SK-N-SH treated with all-trans-retinoic acid at 6 μM for 48 hours (cell line): ENCODE data around the gene FOXF1.

Source experiments
- ATAC-seq: fragments of 200-7000 bp; cut with Tn5 transposase; 3 replicates; pipeline ENCODE4 v1.9.1; 2020; ENCODE audit warnings: mild to moderate bottlenecking, moderate library complexity
- ARNTL ChIP-seq: fragments of 450-650 bp; formaldehyde crosslinking; IDR thresholded peaks from 2 replicates; pipeline ENCODE4 v1.5.0; 2020; ENCODE audit warnings: low read depth, mild to moderate bottlenecking, moderate library complexity, borderline replicate concordance
- BACH2 ChIP-seq: fragments of 250-450 bp; sonication (Bioruptor Pico); IDR thresholded peaks from 2 replicates; pipeline ENCODE4 v1.9.0; 2021; ENCODE audit warnings: mild to moderate bottlenecking, borderline replicate concordance
- CREB5 ChIP-seq: fragments of 250-450 bp; sonication (Bioruptor Pico); IDR thresholded peaks from 2 replicates; pipeline ENCODE4 v1.5.1; 2020; ENCODE audit warnings: low read depth, mild to moderate bottlenecking, moderate library complexity
- CSDC2 ChIP-seq: fragments of 250-450 bp; sonication (Bioruptor Pico); IDR thresholded peaks from 2 replicates; pipeline ENCODE4 v1.5.0; 2020; ENCODE audit warnings: mild to moderate bottlenecking, moderate library complexity
- CSRNP3 ChIP-seq: fragments of 250-450 bp; sonication (Bioruptor Pico); IDR thresholded peaks from 2 replicates; pipeline ENCODE4 v1.5.1; 2021; ENCODE audit warnings: mild to moderate bottlenecking, moderate library complexity
- ESRRG ChIP-seq: fragments of 250-450 bp; sonication (Bioruptor Pico); IDR thresholded peaks from 2 replicates; pipeline ENCODE4 v1.6.1; 2021; ENCODE audit warnings: mild to moderate bottlenecking
- GLIS3 ChIP-seq: fragments of 250-450 bp; sonication (Bioruptor Pico); IDR thresholded peaks from 2 replicates; pipeline ENCODE4 v1.5.0; 2020; ENCODE audit warnings: mild to moderate bottlenecking, moderate library complexity
- ISL1 ChIP-seq: fragments of 250-450 bp; sonication (Bioruptor Pico); IDR thresholded peaks from 2 replicates; pipeline ENCODE4 v2.1.2; 2022; ENCODE audit warnings: mild to moderate bottlenecking, moderate library complexity
- OSR1 ChIP-seq: fragments of 250-450 bp; sonication (Bioruptor Pico); IDR thresholded peaks from 2 replicates; pipeline ENCODE4 v1.8.0; 2022; ENCODE audit warnings: moderate library complexity, mild to moderate bottlenecking, inconsistent platforms
- PATZ1 ChIP-seq: fragments of 250-450 bp; sonication (Bioruptor Pico); IDR thresholded peaks from 2 replicates; pipeline ENCODE4 v1.8.0; 2020; ENCODE audit warnings: mild to moderate bottlenecking, moderate library complexity, borderline replicate concordance
- PPARA ChIP-seq: fragments of 250-450 bp; sonication (Bioruptor Pico); IDR thresholded peaks from 2 replicates; pipeline ENCODE4 v1.5.0; 2020; ENCODE audit warnings: mild to moderate bottlenecking, borderline replicate concordance
- SNAI2 ChIP-seq: fragments of 250-450 bp; sonication (Bioruptor Pico); IDR thresholded peaks from 2 replicates; pipeline ENCODE4 v1.5.0; 2020; ENCODE audit warnings: mild to moderate bottlenecking, moderate library complexity
- TCF4 ChIP-seq: fragments of 250-450 bp; sonication (Bioruptor Pico); IDR thresholded peaks from 2 replicates; pipeline ENCODE4 v1.8.0; 2021; ENCODE audit warnings: mild to moderate bottlenecking, moderate library complexity, borderline replicate concordance
- TOX ChIP-seq: fragments of 250-450 bp; sonication (Bioruptor Pico); IDR thresholded peaks from 2 replicates; pipeline ENCODE4 v1.8.0; 2021; ENCODE audit warnings: mild to moderate bottlenecking, moderate library complexity, borderline replicate concordance
- TSHZ2 ChIP-seq: fragments of 250-450 bp; sonication (Bioruptor Pico); IDR thresholded peaks from 2 replicates; pipeline ENCODE4 v1.5.0; 2020; ENCODE audit warnings: mild to moderate bottlenecking, moderate library complexity
- ZFP3 ChIP-seq: fragments of 250-450 bp; sonication (Bioruptor Pico); IDR thresholded peaks from 2 replicates; pipeline ENCODE4 v1.5.0; 2020; ENCODE audit warnings: mild to moderate bottlenecking, moderate library complexity
- ZFP30 ChIP-seq: fragments of 450-650 bp; formaldehyde crosslinking; IDR thresholded peaks from 2 replicates; pipeline ENCODE4 v1.5.0; 2022; ENCODE audit warnings: mild to moderate bottlenecking, moderate library complexity
- ZNF70 ChIP-seq: fragments of 450-650 bp; formaldehyde crosslinking; IDR thresholded peaks from 2 replicates; pipeline ENCODE4 v1.5.0; 2020; ENCODE audit warnings: mild to moderate bottlenecking, moderate library complexity
- ZNF8 ChIP-seq: fragments of 450-650 bp; formaldehyde crosslinking; IDR thresholded peaks from 2 replicates; pipeline ENCODE4 v1.5.0; 2020; ENCODE audit warnings: mild to moderate bottlenecking, moderate library complexity

The FOXF1 gene

GRCh38 chr16:86491640-86492023, 18.7 kb upstream of the FOXF1 start:
- no peak for ATAC-seq
- TF ChIP-seq SNAI2 = no peak
- TF ChIP-seq CSRNP3 (CRISPR knock-in tag) = no peak
- no peak for TF ChIP-seq ZNF70
- TF ChIP-seq PPARA (CRISPR knock-in tag) = no peak
- no peak for TF ChIP-seq ZNF8
- TF ChIP-seq ARNTL = no peak
- TF ChIP-seq PATZ1 = no peak
- TF ChIP-seq ZFP3 (CRISPR knock-in tag) = no peak
- no peak for TF ChIP-seq TSHZ2 (CRISPR knock-in tag)
- no peak for TF ChIP-seq OSR1
- no peak for TF ChIP-seq CSDC2 (CRISPR knock-in tag)
- TF ChIP-seq GLIS3 (CRISPR knock-in tag) = no peak
- TF ChIP-seq TOX = no peak
- no peak for TF ChIP-seq ISL1 (CRISPR knock-in tag)
- TF ChIP-seq TCF4 = no peak

GRCh38 chr16:86492267-86492960, 17.9 kb upstream of the FOXF1 start:
- TF ChIP-seq CSRNP3 (CRISPR knock-in tag) (no peak), TOX (no peak), CREB5 (CRISPR knock-in tag) (no peak), BACH2 (CRISPR knock-in tag) (no peak), CSDC2 (CRISPR knock-in tag) (no peak), ZNF8 (no peak), ARNTL (no peak), OSR1 (no peak), ESRRG (CRISPR knock-in tag) (no peak), SNAI2 (no peak), ZFP30 (CRISPR knock-in tag) (no peak), TCF4 (no peak), TSHZ2 (CRISPR knock-in tag) (no peak), ZFP3 (CRISPR knock-in tag) (no peak), ZNF70 (no peak)
- no peak for ATAC-seq
